ENCODE data around the gene ATG9B.

Gene ATG9B

DNA sequence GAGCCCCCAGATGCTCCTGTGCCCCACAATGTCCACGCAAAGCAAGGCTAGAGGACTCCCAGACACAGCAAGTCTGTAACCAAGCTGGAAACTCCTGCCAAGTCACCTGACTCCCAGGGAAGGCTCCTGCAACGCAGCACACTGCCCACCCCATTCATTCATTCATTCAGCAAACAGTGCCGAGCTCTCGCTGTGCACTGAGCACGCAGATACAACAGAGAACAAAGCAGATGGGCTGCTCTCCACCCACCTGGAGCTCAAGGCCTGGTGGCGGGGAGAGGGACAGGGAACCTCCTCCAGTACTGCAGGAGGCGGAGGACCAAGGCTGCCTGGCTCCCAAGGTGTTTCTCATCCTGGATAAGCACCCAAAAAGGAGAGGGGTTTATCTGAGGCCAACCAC lies 54.8 kb downstream of the ATG9B start:
- H3K9me3 ChIP-seq (ENCODE audit: control insufficient read depth, low read length), result no peaks in the 10 kb centered on the region
- WGBS, 2 experiments (ENCODE audit: insufficient coverage in 2 of 2), result 70 to 87% methylated on average over 4 to 5 of the region's 7 CpGs
- H3K36me3 ChIP-seq (ENCODE audit: control insufficient read depth, insufficient read depth, low read length), result no peaks in the 10 kb centered on the region
- no peak overlapping the region for H3K4me3 ChIP-seq (ENCODE audit: extremely low read depth, insufficient read depth, low read length, poor library complexity, severe bottlenecking)
- H3K27ac ChIP-seq (ENCODE audit: low read depth, low read length, severe bottlenecking), result no peak overlapping the region
- H3K4me1 ChIP-seq (ENCODE audit: control insufficient read depth, insufficient read depth, low read length, poor library complexity, severe bottlenecking), result peaks cover 13% of the 10 kb centered on the region

DNA sequence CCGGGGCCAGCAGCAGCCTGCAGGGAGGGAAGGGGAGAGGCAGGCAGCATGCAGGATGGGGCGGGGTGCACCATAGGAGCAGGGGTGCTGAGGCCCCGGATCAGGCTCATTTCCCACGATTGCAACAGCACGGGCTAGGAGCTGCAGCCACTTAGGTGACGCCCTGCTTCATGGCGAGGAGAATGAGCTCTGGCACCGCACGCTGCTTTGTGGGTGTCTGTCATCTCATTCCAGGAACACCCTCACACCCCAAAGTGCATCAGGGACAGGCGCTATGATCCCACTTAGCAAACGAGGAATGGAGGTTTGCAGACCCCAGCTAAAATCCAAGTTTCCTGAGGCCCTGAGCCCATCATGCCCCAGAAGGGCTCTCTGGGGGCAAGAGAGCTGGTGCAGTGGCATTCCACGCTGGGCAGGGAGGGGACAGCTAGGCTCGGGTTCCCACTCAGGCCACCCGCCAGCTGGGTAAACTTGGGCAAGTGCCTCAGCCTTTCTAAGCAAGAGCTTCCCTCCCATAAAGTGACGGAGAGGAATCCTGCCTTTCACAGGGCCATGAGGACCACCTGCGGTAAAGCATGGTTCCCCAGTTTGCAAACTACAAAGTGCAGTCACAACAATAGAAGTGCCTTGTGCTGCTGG lies 55.4 kb downstream of the ATG9B start:
- peaks cover 19% of the 10 kb centered on the region for H3K4me1 ChIP-seq (ENCODE audit: control insufficient read depth, insufficient read depth, low read length, poor library complexity, severe bottlenecking)
- WGBS, 2 experiments (ENCODE audit: insufficient coverage in 2 of 2), result 77 to 82% methylated on average over 13 to 16 of the region's 16 CpGs
- H3K27ac ChIP-seq (ENCODE audit: low read depth, low read length, severe bottlenecking), result no peak overlapping the region
- no peaks in the 10 kb centered on the region for H3K9me3 ChIP-seq (ENCODE audit: control insufficient read depth, low read length)
- H3K4me3 ChIP-seq (ENCODE audit: extremely low read depth, insufficient read depth, low read length, poor library complexity, severe bottlenecking), result no peak overlapping the region
- H3K36me3 ChIP-seq (ENCODE audit: control insufficient read depth, insufficient read depth, low read length), result no peaks in the 10 kb centered on the region

DNA sequence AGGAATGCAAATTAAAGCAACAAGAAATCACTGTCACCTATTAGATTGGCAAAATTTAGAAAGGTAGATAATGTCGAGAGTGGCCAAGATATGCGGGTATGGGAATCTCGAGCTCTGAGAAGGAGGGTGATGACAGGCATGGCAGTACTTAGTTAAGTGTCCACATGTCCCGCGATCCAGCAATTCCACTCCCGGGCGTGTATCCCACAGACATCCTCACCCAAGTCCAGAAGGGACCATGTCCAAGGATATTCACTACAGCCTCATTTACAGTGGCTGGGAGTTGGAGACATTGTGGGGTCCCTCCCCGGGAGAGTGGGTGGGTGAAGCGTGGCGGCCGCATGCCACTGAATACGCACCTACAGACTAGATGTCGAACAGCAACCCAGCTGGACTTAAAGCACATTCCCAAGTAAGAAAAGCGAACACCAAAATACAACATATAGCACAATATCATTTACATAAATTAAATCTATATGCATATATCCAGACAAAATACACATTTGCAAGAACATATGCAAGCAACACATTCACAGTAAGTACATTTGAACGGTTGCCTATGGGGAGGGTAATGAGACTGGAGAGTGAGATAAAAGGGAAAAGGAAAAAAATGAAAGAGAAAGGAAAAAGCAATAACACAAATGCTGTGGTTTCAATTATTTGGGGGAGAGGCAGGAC lies 56.1 kb downstream of the ATG9B start:
- H3K27ac ChIP-seq (ENCODE audit: low read depth, low read length, severe bottlenecking), result no peak overlapping the region
- WGBS, 2 experiments (ENCODE audit: insufficient coverage in 2 of 2), result 90 to 100% methylated on average over 8 to 11 of the region's 15 CpGs
- H3K4me3 ChIP-seq (ENCODE audit: extremely low read depth, insufficient read depth, low read length, poor library complexity, severe bottlenecking), result no peak overlapping the region
- H3K4me1 ChIP-seq (ENCODE audit: control insufficient read depth, insufficient read depth, low read length, poor library complexity, severe bottlenecking), result peaks cover 19% of the 10 kb centered on the region
- no peaks in the 10 kb centered on the region for H3K9me3 ChIP-seq (ENCODE audit: control insufficient read depth, low read length)
- no peaks in the 10 kb centered on the region for H3K36me3 ChIP-seq (ENCODE audit: control insufficient read depth, insufficient read depth, low read length)

DNA sequence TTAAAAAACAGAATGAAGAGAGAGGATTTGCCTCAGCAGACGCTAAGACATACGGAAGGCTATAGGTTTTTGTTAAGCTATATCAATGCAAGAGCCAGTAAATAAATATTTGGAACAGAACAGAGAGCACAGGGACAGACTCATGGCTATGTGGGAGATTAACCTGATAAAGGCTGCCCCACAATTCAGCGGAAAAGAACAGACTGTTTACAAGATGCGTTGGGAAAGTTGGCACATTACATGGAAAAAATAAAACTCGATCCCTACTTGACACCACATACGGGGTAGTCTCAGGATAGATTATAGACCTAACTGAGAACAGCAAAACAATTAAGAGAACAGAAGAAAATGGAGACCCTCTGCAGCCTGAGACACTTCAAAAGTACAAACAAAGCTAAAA lies 56.9 kb downstream of the ATG9B start:
- Histone ChIP-seq H3K36me3 (ENCODE audit: control insufficient read depth, insufficient read depth, low read length) (no peaks in the 10 kb centered on the region), H3K27ac (ENCODE audit: low read depth, low read length, severe bottlenecking) (no peak overlapping the region), H3K4me3 (ENCODE audit: extremely low read depth, insufficient read depth, low read length, poor library complexity, severe bottlenecking) (no peak overlapping the region), H3K4me1 (ENCODE audit: control insufficient read depth, insufficient read depth, low read length, poor library complexity, severe bottlenecking) (peaks cover 27% of the 10 kb centered on the region), H3K9me3 (ENCODE audit: control insufficient read depth, low read length) (no peaks in the 10 kb centered on the region)
- 85 to 88% methylated on average over 4 to 5 of the region's 6 CpGs for WGBS, 2 experiments (ENCODE audit: insufficient coverage in 2 of 2)

DNA sequence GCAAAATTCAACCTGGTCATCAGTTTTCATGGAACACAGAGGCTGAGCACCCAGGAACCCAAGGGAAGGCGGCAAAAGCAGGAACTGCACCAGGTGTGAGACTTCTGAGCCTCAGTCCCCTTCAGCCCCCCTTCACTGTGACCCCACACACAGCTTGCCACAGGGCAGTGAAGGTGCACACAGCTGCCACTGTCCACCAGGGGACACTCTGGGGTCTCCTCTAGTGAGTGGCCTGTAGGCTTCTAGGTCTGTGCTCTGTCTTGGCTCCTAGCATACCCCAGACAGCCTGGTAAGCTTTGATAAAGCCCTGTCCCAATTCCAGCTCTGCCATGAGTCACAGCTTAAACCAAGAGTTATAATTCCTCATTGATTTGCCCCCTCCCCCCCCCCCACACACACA lies 58.3 kb downstream of the ATG9B start:
- H3K27ac ChIP-seq (ENCODE audit: low read depth, low read length, severe bottlenecking), result no peak overlapping the region
- no peaks in the 10 kb centered on the region for H3K36me3 ChIP-seq (ENCODE audit: control insufficient read depth, insufficient read depth, low read length)
- no peak overlapping the region for H3K4me3 ChIP-seq (ENCODE audit: extremely low read depth, insufficient read depth, low read length, poor library complexity, severe bottlenecking)
- peaks cover 38% of the 10 kb centered on the region for H3K4me1 ChIP-seq (ENCODE audit: control insufficient read depth, insufficient read depth, low read length, poor library complexity, severe bottlenecking)
- WGBS, 2 experiments (ENCODE audit: insufficient coverage in 2 of 2), result 75 to 88% methylated on average over 1 of the region's 1 CpG
- no peaks in the 10 kb centered on the region for H3K9me3 ChIP-seq (ENCODE audit: control insufficient read depth, low read length)

DNA sequence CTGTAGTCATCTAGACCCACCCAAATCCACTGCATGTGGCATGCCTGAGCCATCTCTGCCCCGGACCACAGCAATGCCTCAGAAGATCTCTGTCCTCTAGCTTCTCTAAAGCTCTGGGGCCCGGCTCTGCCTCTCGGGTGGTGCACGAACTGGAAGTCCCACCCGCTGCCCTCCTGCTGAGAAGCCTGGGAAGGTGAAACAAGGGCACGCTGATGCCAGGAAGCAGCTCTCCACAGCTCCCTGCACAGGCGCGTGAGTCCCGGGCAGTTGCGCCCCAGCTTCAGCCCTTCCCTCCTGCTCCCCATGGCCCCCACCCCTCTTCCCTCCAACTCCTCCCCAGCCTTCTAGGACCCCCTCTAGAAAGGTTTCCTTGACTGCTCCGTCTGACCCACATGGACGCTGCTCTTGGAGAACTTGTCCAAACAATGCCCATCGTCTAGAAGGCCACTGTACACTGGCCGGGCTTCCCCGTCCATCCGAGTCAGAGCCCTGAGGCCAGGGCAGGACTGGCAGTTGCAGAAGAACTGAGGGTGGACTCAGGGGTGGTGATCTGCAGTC lies 58.9 kb downstream of the ATG9B start:
- Histone ChIP-seq H3K4me3 (ENCODE audit: extremely low read depth, insufficient read depth, low read length, poor library complexity, severe bottlenecking) (no peak overlapping the region), H3K27ac (ENCODE audit: low read depth, low read length, severe bottlenecking) (no peak overlapping the region), H3K36me3 (ENCODE audit: control insufficient read depth, insufficient read depth, low read length) (no peaks in the 10 kb centered on the region), H3K9me3 (ENCODE audit: control insufficient read depth, low read length) (no peaks in the 10 kb centered on the region), H3K4me1 (ENCODE audit: control insufficient read depth, insufficient read depth, low read length, poor library complexity, severe bottlenecking) (peaks cover 38% of the 10 kb centered on the region)
- 93 to 97% methylated on average over 12 to 16 of the region's 16 CpGs for WGBS, 2 experiments (ENCODE audit: insufficient coverage in 2 of 2)

Measured in mesodermal cell (in vitro differentiated cells).